Fibroblast of lung (primary cell): Measurements from ENCODE around the gene PEX6.

ENCODE experiments used
- EZH2 ChIP-seq: IDR thresholded peaks from 2 replicates; pipeline ENCODE4 v1.5.1; 2012; ENCODE audit warnings: low read length, control low read depth, mild to moderate bottlenecking; ENCODE audit errors: missing control alignments
- TF ChIP-seq, protein P1 (sequence below), 2 donors: IDR thresholded peaks in 1 of 2; conservative IDR thresholded peaks in 1 of 2; 1 replicate in 1 of 2; 2 replicates in 1 of 2; pipeline ENCODE4 v1.5.1; 2011 to 2012; ENCODE audit warnings: low read length in 2 of 2, control low read depth in 1 of 2, inconsistent platforms in 1 of 2, low read depth in 1 of 2, mild to moderate bottlenecking in 1 of 2

DNA sequence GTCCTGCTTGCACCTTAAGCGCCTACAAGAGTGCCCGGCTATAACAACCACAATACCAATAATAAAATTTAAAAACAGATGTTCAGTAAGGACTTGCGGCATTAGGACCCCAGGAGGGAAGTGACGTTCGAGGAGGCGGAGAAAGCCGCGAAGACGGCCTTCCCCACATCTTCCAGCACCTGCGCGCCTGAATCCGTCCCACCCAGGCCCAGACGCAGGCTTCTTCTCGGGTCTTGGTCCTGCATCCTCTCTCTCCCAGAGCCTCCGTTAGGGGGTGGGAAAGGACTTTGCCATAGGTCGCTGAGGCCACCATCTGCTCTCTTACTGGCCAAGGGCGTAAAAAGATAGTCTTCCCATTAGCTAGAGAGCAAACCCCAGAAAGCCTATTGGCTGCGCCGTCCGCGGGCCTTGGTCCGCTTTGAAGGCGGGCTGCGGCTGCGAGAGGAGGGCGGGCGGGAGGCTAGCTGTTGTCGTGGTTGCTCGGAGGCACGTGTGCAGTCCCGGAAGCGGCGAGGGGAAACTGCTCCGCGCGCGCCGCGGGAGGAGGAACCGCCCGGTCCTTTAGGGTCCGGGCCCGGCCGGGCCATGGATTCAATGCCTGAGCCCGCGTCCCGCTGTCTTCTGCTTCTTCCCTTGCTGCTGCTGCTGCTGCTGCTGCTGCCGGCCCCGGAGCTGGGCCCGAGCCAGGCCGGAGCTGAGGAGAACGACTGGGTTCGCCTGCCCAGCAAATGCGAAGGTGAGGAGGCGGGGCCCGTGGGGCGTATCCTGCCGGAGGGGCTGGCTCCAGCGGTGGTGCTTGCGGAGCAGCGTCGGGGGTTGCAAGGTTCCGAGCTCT lies 49.8 kb downstream of the PEX6 start, which contains the start of gene CNPY3:
- TF ChIP-seq, protein P1, sequence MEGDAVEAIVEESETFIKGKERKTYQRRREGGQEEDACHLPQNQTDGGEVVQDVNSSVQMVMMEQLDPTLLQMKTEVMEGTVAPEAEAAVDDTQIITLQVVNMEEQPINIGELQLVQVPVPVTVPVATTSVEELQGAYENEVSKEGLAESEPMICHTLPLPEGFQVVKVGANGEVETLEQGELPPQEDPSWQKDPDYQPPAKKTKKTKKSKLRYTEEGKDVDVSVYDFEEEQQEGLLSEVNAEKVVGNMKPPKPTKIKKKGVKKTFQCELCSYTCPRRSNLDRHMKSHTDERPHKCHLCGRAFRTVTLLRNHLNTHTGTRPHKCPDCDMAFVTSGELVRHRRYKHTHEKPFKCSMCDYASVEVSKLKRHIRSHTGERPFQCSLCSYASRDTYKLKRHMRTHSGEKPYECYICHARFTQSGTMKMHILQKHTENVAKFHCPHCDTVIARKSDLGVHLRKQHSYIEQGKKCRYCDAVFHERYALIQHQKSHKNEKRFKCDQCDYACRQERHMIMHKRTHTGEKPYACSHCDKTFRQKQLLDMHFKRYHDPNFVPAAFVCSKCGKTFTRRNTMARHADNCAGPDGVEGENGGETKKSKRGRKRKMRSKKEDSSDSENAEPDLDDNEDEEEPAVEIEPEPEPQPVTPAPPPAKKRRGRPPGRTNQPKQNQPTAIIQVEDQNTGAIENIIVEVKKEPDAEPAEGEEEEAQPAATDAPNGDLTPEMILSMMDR (conservative IDR thresholded peaks at IDR 0.05 in 1 of 2, IDR thresholded peaks at IDR 0.05 in 1 of 2; ENCODE audit: low read depth in 1 of 2, low read length in 2 of 2): no peak
- TF ChIP-seq EZH2: no peak
